Sigmoid colon (tissue), 7 donors: ENCODE measurements around the gene PTGIS. TPM values are rescaled to one million over a fixed set of nuclear protein-coding genes. Genes with fewer than 3 reads are reported as not detected.
"Not testable (repeated sequence)": the region's sequence is repeated elsewhere in the genome, so short reads cannot be mapped to it uniquely, and the experiment has no call there.

Source experiments
- DNase-seq: peaks from one replicate; pipeline ENCODE4 v3.0.0-alpha.2; 2019
- H3K27ac ChIP-seq, 4 donors: fragments of 200-600 bp; sonication (generic); one replicate each; pipeline ENCODE4 v1.5.1; 2016 to 2019; ENCODE audit warnings: mild to moderate bottlenecking in 1 of 4
- H3K27me3 ChIP-seq, 3 donors: fragments of 200-600 bp; sonication (generic); one replicate each; pipeline ENCODE4 v1.5.1; 2019; ENCODE audit warnings: mild to moderate bottlenecking in 1 of 3
- H3K36me3 ChIP-seq, 4 donors: fragments of 200-600 bp; sonication (generic); one replicate each; pipeline ENCODE4 v1.5.1; 2016 to 2019
- H3K4me1 ChIP-seq, 4 donors: fragments of 200-600 bp; sonication (generic); one replicate each; pipeline ENCODE4 v1.5.1; 2017 to 2019
- H3K4me3 ChIP-seq, 4 donors: fragments of 200-600 bp; sonication (generic); one replicate each; pipeline ENCODE4 v1.5.1; 2017 to 2019; ENCODE audit warnings: mild to moderate bottlenecking in 2 of 4, moderate library complexity in 1 of 4
- H3K9me3 ChIP-seq, 4 donors: fragments of 200-600 bp in 3 of 4; sonication (generic) in 3 of 4; one replicate each; pipeline versions ENCODE4 v1.5.1 to v1.6.1; 2013 to 2019
- CTCF ChIP-seq, 4 experiments: fragments of 450-650 bp in 3 of 4; fragments of 200-600 bp in 1 of 4; IDR thresholded peaks; one replicate each; pipeline ENCODE4 v1.5.1; 2016 to 2019; ENCODE audit warnings: antibody characterized with exemption in 4 of 4, mild to moderate bottlenecking in 3 of 4, moderate library complexity in 2 of 4
- EP300 ChIP-seq, 4 donors: sonication (generic); formaldehyde crosslinking; IDR thresholded peaks; one replicate each; pipeline ENCODE4 v1.6.1; 2017; ENCODE audit warnings: antibody characterized with exemption in 4 of 4
- POLR2A ChIP-seq, 2 donors: fragments of 450-650 bp; IDR thresholded peaks; one replicate each; pipeline ENCODE4 v1.6.1; 2016; ENCODE audit warnings: antibody characterized with exemption in 2 of 2, mild to moderate bottlenecking in 2 of 2, moderate library complexity in 2 of 2
- POLR2AphosphoS5 ChIP-seq, 4 donors: sonication (generic); formaldehyde crosslinking; IDR thresholded peaks; one replicate each; pipeline ENCODE4 v1.6.1; 2017; ENCODE audit warnings: antibody characterized with exemption in 4 of 4
- WGBS, 2 donors: extraction: QIAGEN DNeasy Blood & Tissue Kit; methylation state at CpG; one replicate each; pipeline ENCODE4 v1.1.7; 2013; 5-methylcytosine and 5-hydroxymethylcytosine counted together
- intact Hi-C: fragments of 100-400 bp; cut with DNase I; formaldehyde crosslinking; loops from one replicate; pipeline ENCODE4 v1.15.1; 2023
- polyA plus RNA-seq, 3 donors: library from polyadenylated mRNA; stranded (reverse); fragments of 200-250 nt; gene quantifications; one replicate each; pipeline ENCODE4 v1.2.3, GENCODE V29; 2013
- total RNA-seq, 4 donors: library from RNA; depleted of rRNA; stranded (reverse); fragments of >200 nt; gene quantifications; one replicate each; pipeline ENCODE4 v1.1.0, GENCODE V29; 2016
- donor health status: healthy with polysubstance abuse.
- donor health status: Bipolar disorder and iron deficiency.
- donor health status: healthy.

The PTGIS gene
- total and polyA plus RNA-seq, 7 donors: 0.46 to 241 (median 55.3) TPM

DNA sequence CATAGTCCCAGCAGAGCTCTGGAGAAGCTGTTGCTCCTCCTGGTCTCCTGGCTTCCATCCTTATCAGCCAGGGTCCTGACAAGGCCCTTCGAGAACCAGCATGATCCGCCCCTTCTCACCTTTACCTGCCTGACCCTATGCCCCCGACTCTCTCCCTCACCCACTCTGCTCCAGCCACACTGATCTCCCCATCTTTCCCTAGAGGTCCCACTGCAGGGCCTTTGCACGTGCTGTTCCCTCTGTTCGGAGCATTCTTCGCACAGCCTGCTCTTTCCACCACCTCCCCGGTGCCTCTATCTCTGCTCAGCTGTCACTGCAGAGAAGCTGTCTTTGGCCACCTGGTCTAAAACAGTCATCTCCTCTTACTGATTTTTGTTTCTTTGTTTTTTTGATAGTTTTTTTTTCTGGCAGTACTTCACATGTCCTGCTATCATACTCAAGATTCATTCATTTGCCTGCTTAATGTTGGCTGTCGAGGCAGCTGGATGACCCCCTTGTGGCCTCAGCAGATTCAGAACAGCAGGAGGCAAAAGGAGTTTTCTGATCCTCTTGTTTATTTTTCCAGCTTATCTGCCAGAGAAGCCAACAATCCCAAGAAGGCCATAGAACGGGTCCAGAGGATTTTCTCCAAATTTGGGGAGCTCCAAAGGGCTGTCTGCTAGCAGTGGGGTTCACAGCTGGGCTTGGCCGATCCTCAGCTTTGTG lies 1.6 kb upstream of the PTGIS start:
- DNase-seq: peak; percentile 83
- Histone ChIP-seq H3K27ac (peak overlapping the region; percentile 75 to 91 (median 82)), H3K27me3 (peaks cover 0 to 16% (median 5%) of the 10 kb centered on the region in 3 donors), H3K9me3 (no peaks in the 10 kb centered on the region), H3K4me1 (peaks cover 0 to 27% (median 21%) of the 10 kb centered on the region in 4 donors), H3K4me3 (peak overlapping the region in 1 of 4 donors; percentile 78), H3K36me3 (no peaks in the 10 kb centered on the region)
- peak in 3 of 4 donors; percentile 60 to 71 (median 71) for TF ChIP-seq POLR2AphosphoS5 (IDR thresholded peaks at IDR 0.05)
- TF ChIP-seq CTCF (IDR thresholded peaks at IDR 0.05): no peak
- no peak for TF ChIP-seq POLR2A (IDR thresholded peaks at IDR 0.05)
- TF ChIP-seq EP300 (IDR thresholded peaks at IDR 0.05): no peak
- 73 to 76% methylated on average over 10 of the region's 10 CpGs for WGBS, 2 donors
- intact Hi-C loops: no loop called here

DNA sequence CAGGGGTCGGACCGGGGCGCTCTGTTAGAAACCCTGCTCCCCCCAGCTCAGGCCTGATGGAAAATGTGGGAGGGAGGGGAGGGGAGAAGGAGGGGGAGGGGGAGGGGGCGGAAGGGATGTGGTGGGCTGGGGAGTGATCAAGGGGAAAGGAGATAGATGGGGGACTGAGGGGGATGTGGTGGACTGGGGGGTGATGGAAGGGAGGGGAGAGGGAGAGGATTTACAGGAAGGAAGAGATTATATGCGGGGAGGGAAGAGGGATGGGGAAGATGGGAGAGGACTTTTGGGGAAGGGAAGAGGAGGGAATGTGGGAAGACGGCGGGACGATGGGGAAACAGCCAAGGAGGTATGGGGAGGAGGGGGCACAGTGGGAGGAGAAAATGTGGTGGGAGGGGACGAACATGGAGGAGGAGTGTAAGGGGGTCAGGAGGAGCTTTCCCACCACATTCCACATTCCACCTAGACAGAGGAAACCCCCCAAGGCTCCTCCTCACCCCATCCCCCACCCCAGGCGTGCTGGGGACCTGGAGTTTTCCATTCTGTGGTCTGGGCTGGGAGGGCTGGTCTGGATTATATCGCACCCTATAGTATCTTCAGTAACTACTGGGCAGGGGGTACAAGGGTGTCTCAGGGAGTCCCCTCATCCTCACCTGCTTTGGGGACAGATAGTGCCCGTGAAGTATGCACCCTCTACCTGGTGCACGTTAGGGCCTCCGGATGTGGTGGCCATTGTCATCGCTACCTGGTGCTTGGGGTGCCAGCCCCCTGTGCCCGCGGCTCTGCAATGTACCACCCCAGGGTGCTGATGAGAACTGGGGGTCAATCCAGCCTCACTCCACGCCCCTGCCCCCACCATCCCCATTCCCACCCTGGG lies 578 bp upstream of the PTGIS start:
- no peaks in the 10 kb centered on the region for H3K36me3 ChIP-seq
- peak in 1 of 4 donors; percentile 7 for TF ChIP-seq POLR2AphosphoS5 (IDR thresholded peaks at IDR 0.05)
- no peak for TF ChIP-seq POLR2A (IDR thresholded peaks at IDR 0.05)
- DNase-seq: peak; percentile 67
- H3K27ac ChIP-seq: peak overlapping the region; percentile 75 to 91 (median 82)
- intact Hi-C loops: no loop called here
- H3K4me3 ChIP-seq: peak overlapping the region; percentile 44 to 78 (median 56)
- H3K4me1 ChIP-seq: peaks cover 0 to 27% (median 21%) of the 10 kb centered on the region in 4 donors
- 37 to 51% methylated on average over 18 of the region's 18 CpGs for WGBS, 2 donors
- H3K9me3 ChIP-seq: no peaks in the 10 kb centered on the region
- H3K27me3 ChIP-seq: peaks cover 0 to 16% (median 5%) of the 10 kb centered on the region in 3 donors

DNA sequence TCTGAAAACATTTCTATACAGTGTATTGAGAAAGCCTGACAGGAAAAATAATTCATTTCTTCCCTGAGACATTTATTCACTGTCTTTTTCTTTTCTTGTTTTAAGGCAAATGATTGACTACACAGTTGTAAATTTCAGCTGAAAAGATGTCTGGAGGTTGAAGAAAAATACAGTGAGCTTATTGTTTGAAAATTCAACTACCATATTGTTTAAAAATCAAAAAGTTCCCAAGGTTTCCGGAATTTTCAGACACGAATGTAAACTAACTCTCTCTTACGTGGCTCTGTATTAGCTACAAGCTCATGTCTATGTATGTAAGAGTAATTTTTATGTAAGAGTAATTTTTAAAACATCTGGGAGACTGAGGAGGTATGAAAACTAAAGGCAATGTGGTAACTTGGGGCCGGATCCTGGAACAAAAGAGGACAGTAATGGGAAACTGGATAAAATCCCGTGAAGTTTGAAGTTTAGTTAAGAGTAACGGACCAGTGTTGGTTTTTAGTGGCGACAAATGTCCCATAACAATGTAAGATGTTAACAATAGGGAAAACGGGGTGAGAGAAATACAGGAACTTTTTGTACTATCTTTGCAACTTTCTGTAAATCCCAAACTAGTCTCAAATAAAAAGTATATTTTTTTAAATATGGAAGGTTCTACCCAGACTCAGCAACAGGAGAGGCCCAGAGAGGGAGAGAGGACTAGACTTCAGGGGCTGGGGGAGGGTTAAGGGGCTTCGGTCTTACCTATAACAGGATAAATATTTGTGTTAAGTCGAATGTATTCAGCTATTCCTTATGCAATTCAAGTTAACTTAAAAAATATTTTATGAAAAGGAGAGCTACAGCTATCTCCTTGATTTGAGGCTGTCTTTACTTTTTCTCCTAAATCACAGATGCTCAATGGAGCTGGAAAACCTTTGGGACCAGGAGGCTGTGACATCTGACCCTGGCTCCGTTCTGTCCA lies 1.3 kb downstream of the PTGIS start:
- Histone ChIP-seq H3K4me3 (peak overlapping the region; percentile 44 to 78 (median 56)), H3K27me3 (peaks cover 0 to 16% (median 5%) of the 10 kb centered on the region in 3 donors), H3K4me1 (peaks cover 0 to 42% (median 29%) of the 10 kb centered on the region in 4 donors), H3K36me3 (no peaks in the 10 kb centered on the region), H3K27ac (peak overlapping the region; percentile 75 to 91 (median 82)), H3K9me3 (no peaks in the 10 kb centered on the region)
- 71 to 76% methylated on average over 11 of the region's 11 CpGs for WGBS, 2 donors
- intact Hi-C loops: no loop called here
- TF ChIP-seq CTCF (IDR thresholded peaks at IDR 0.05) (no peak), POLR2AphosphoS5 (IDR thresholded peaks at IDR 0.05) (no peak), POLR2A (IDR thresholded peaks at IDR 0.05) (no peak), EP300 (IDR thresholded peaks at IDR 0.05) (no peak)
- peak; percentile 24 for DNase-seq

DNA sequence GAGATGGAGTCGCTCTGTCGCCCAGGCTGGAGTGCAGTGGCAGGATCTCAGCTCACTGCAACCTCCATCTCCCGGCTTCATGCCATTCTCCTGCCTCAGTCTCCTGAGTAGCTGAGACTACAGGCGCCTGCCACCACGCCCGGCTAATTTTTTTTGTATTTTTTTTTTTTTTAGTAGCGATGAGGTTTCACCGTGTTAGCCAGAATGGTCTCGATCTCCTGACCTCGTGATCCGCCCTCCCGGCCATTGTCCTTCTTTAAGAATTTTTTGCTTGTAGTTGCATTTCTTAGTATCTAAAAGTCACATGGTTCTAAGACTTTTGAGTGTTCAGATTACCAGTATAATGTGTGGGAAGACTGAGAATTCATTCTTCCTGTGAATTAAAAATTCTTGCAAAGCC lies 2.9 kb downstream of the PTGIS start:
- H3K36me3 ChIP-seq, H3K9me3 ChIP-seq, intact Hi-C loops: not testable (repeated sequence)
- peak; percentile 40 for DNase-seq
- H3K4me3 ChIP-seq: peak overlapping the region in 3 of 4 donors; percentile 47 to 78 (median 66)
- peaks cover 0 to 16% (median 5%) of the 10 kb centered on the region in 3 donors for H3K27me3 ChIP-seq
- H3K4me1 ChIP-seq: peaks cover 0 to 51% (median 39%) of the 10 kb centered on the region in 4 donors
- 88 to 91% methylated on average over 12 of the region's 12 CpGs for WGBS, 2 donors
- peak overlapping the region; percentile 75 to 91 (median 82) for H3K27ac ChIP-seq
